HepG2 (cell line): Measurements from ENCODE around the gene LZTR1. TPM values are rescaled to one million over a fixed set of nuclear protein-coding genes. Genes with fewer than 3 reads are reported as not detected.

Experiments
- ATAC-seq: fragments of 200-7000 bp; cut with Tn5 transposase; 3 replicates; pipeline ENCODE4 v1.9.1; 2020; ENCODE audit warnings: mild to moderate bottlenecking, moderate library complexity
- BruUV-seq: library from RNA; stranded (reverse); fragments of 400-500 nt; replicated peaks from 2 replicates; lab custom pipeline; 2021; lab: Mats Ljungman, UMichigan
- CTCF ChIA-PET: fragments of 300-600 bp; formaldehyde crosslinking; extraction: SDS; loops from one replicate; lab custom pipeline; 2021; ENCODE audit warnings: low total read pairs, inconsistent platforms, low intra/inter-chr PET ratio; lab: Yijun Ruan, JAX
- POLR2A ChIA-PET: fragments of 350-600 bp; sonication (Branson Sonifier 250); formaldehyde crosslinking; loops from one replicate; lab custom pipeline; 2020; ENCODE audit warnings: antibody characterized with exemption, inconsistent platforms; lab: Yijun Ruan, JAX
- DNase-seq: peaks from one replicate; pipeline ENCODE4 v3.0.0-alpha.2; 2015; ENCODE audit warnings: low spot score
- FAIRE-seq: peaks from 3 replicates; lab custom pipeline; 2011; peaks lifted over from hg19 to GRCh38; lab: Jason Lieb, UNC
- H2AFZ ChIP-seq: one replicate; pipeline ENCODE4 v1.6.1; 2011; ENCODE audit warnings: low read length, inconsistent platforms
- H3K27ac ChIP-seq: fragments of 300-600 bp; 3 replicates; pipeline ENCODE4 v1.8.0; 2011; ENCODE audit warnings: mixed run types, mild to moderate bottlenecking, mixed read lengths, low read length, inconsistent platforms; ENCODE audit not compliant: insufficient read depth; ENCODE audit errors: extremely low read length
- H3K27me3 ChIP-seq, 2 experiments: fragments of 200-600 bp in 1 of 2; 2 replicates in 1 of 2; 3 replicates in 1 of 2; pipeline versions ENCODE4 v1.6.0 to v1.8.0; 2011; ENCODE audit warnings: low read length in 2 of 2, mild to moderate bottlenecking in 2 of 2, moderate library complexity in 2 of 2, inconsistent platforms in 1 of 2; ENCODE audit not compliant: insufficient read depth in 2 of 2, control insufficient read depth in 1 of 2
- H3K36me3 ChIP-seq, 2 experiments: fragments of 200-600 bp in 1 of 2; replicated peaks in 1 of 2; 2 replicates in 1 of 2; 3 replicates in 1 of 2; pipeline versions ENCODE4 v1.5.1 to v1.8.0; 2011; ENCODE audit warnings: low read length in 2 of 2, inconsistent platforms in 1 of 2; ENCODE audit not compliant: insufficient read depth in 2 of 2, control insufficient read depth in 1 of 2
- H3K4me1 ChIP-seq: 2 replicates; pipeline ENCODE4 v1.5.1; 2012; ENCODE audit warnings: low read length, inconsistent platforms; ENCODE audit not compliant: insufficient read depth
- H3K4me2 ChIP-seq: 2 replicates; pipeline ENCODE4 v1.6.0; 2011; ENCODE audit warnings: low read depth, low read length, inconsistent platforms
- H3K4me3 ChIP-seq, 3 experiments: fragments of 200-600 bp in 1 of 3; sonication (generic), shearing (Covaris generic) in 1 of 3; replicated peaks in 1 of 3; 2 replicates each; pipeline ENCODE4 v1.5.1; 2011 to 2016; ENCODE audit warnings: low read length in 3 of 3, inconsistent platforms in 2 of 3, low read depth in 2 of 3, mild to moderate bottlenecking in 2 of 3, control low read depth in 1 of 3, mixed read lengths in 1 of 3; ENCODE audit not compliant: insufficient read depth in 1 of 3
- H3K79me2 ChIP-seq: one replicate; pipeline ENCODE4 v1.6.1; 2011; ENCODE audit warnings: low read length, inconsistent platforms; ENCODE audit not compliant: insufficient read depth
- H3K9ac ChIP-seq: 2 replicates; pipeline ENCODE4 v1.6.0; 2011; ENCODE audit warnings: mild to moderate bottlenecking, low read depth, low read length, inconsistent platforms; ENCODE audit not compliant: insufficient read depth
- H3K9me3 ChIP-seq: 2 replicates; pipeline ENCODE4 v1.5.1; 2012; ENCODE audit warnings: mild to moderate bottlenecking, low read length
- H4K20me1 ChIP-seq: 2 replicates; pipeline ENCODE4 v1.6.0; 2011; ENCODE audit warnings: inconsistent platforms, mild to moderate bottlenecking, low read length, moderate library complexity; ENCODE audit not compliant: insufficient read depth
- FOXP1 ChIP-seq, 2 experiments: fragments of 450-650 bp in 1 of 2; IDR thresholded peaks; 2 replicates each; pipeline ENCODE4 v1.6.1; 2017 to 2018; ENCODE audit warnings: antibody characterized with exemption in 1 of 2
- GLI4 ChIP-seq: sonication (generic); formaldehyde crosslinking; IDR thresholded peaks from 2 replicates; pipeline ENCODE4 v1.5.1; 2020; ENCODE audit warnings: missing genetic modification reagents, mild to moderate bottlenecking, moderate library complexity, borderline replicate concordance
- PITX1 ChIP-seq: sonication (generic); formaldehyde crosslinking; IDR thresholded peaks from 2 replicates; pipeline ENCODE4 v1.5.1; 2020; ENCODE audit warnings: mild to moderate bottlenecking, missing genetic modification reagents
- ZNF652 ChIP-seq: IDR thresholded peaks from 2 replicates; pipeline ENCODE4 v1.6.1; 2016; ENCODE audit warnings: low read depth, borderline replicate concordance
- ZNF775 ChIP-seq: sonication (generic); formaldehyde crosslinking; IDR thresholded peaks from 2 replicates; pipeline ENCODE4 v1.4.0; 2020; ENCODE audit warnings: missing genetic modification reagents, mild to moderate bottlenecking, moderate library complexity, borderline replicate concordance
- ZSCAN20 ChIP-seq: sonication (generic); formaldehyde crosslinking; IDR thresholded peaks from 2 replicates; pipeline ENCODE4 v1.4.0; 2020; ENCODE audit warnings: missing genetic modification reagents, mild to moderate bottlenecking, borderline replicate concordance
- WGBS: methylation state at CpG from one replicate; pipeline ENCODE4 v1.1.6; 2017; ENCODE audit warnings: low lambda C conversion rate; 5-methylcytosine and 5-hydroxymethylcytosine counted together
- in situ Hi-C: cut with HindIII; loops from 2 replicates; pipeline ENCODE4 v1.10.0; 2017; ENCODE audit warnings: low pct_unique_long_range_greater_than_20kb; ENCODE audit not compliant: extremely low pct_ligation_motif_present
- intact Hi-C: fragments of 100-400 bp; cut with micrococcal nuclease; formaldehyde crosslinking; loops from one replicate; pipeline ENCODE4 v1.10.0; 2022; ENCODE audit not compliant: unreplicated experiment
- polyA plus RNA-seq, 8 experiments: library from polyadenylated mRNA; depleted of rRNA in 3 of 8; stranded (reverse) in 7 of 8; unstranded in 1 of 8; fragments of >200 nt; fragmentation: Illumina TruSeq in 4 of 8; extraction: Trizol in 4 of 8; gene quantifications; 2 replicates each; pipeline versions ENCODE4 v1.2.1 to v1.2.3, GENCODE V29; 2011 to 2016; ENCODE audit warnings: low read depth in 4 of 8, missing spikeins in 1 of 8, mixed read lengths in 1 of 8; ENCODE audit not compliant: insufficient read depth in 1 of 8
- total RNA-seq, 5 experiments: library from RNA; depleted of rRNA; stranded (reverse); fragments of >200 nt; fragmentation: Illumina TruSeq; extraction: Trizol; gene quantifications; 2 replicates each; pipeline ENCODE4 v1.2.3, GENCODE V29; 2016; ENCODE audit warnings: low read depth in 1 of 5
- TF ChIP-seq, protein P1 (sequence below): sonication (generic); formaldehyde crosslinking; IDR thresholded peaks from 2 replicates; pipeline ENCODE4 v1.5.1; 2020; ENCODE audit warnings: mild to moderate bottlenecking, missing genetic modification reagents, borderline replicate concordance
- TF ChIP-seq, protein P2 (sequence below): sonication (generic); formaldehyde crosslinking; IDR thresholded peaks from 2 replicates; pipeline ENCODE4 v1.5.1; 2020; ENCODE audit warnings: missing genetic modification reagents, mild to moderate bottlenecking, borderline replicate concordance
- TF ChIP-seq, protein P3 (sequence below): sonication (generic); formaldehyde crosslinking; IDR thresholded peaks from 2 replicates; pipeline ENCODE4 v1.4.0; 2020; ENCODE audit warnings: missing genetic modification reagents, mild to moderate bottlenecking, borderline replicate concordance
- TF ChIP-seq, protein P4 (sequence below): IDR thresholded peaks from 2 replicates; pipeline ENCODE4 v1.6.1; 2016

The LZTR1 gene
- total and polyA plus RNA-seq, 2 of the 13 experiments (the other 11 are each of a cell fraction or from before 2014, with no cell fraction given) = 21.8 to 22.4 TPM

DNA sequence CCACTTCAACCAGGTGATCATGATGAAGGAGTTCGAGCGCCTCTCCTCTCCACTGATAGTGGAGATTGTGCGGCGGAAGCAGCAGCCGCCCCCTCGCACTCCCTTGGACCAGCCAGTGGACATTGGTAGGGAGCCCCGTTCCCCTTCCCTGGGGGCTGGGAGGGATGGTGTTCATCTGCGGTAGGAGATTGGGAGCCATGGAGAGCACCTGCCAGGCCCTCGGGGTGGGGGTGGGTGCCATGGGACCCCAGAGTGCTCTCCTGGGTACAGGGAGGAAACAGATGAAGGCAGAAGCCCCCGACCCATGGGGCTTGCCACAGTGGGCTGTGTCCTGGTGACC is 12.8 kb downstream of the LZTR1 start (continued):
- TF ChIP-seq, protein P1, sequence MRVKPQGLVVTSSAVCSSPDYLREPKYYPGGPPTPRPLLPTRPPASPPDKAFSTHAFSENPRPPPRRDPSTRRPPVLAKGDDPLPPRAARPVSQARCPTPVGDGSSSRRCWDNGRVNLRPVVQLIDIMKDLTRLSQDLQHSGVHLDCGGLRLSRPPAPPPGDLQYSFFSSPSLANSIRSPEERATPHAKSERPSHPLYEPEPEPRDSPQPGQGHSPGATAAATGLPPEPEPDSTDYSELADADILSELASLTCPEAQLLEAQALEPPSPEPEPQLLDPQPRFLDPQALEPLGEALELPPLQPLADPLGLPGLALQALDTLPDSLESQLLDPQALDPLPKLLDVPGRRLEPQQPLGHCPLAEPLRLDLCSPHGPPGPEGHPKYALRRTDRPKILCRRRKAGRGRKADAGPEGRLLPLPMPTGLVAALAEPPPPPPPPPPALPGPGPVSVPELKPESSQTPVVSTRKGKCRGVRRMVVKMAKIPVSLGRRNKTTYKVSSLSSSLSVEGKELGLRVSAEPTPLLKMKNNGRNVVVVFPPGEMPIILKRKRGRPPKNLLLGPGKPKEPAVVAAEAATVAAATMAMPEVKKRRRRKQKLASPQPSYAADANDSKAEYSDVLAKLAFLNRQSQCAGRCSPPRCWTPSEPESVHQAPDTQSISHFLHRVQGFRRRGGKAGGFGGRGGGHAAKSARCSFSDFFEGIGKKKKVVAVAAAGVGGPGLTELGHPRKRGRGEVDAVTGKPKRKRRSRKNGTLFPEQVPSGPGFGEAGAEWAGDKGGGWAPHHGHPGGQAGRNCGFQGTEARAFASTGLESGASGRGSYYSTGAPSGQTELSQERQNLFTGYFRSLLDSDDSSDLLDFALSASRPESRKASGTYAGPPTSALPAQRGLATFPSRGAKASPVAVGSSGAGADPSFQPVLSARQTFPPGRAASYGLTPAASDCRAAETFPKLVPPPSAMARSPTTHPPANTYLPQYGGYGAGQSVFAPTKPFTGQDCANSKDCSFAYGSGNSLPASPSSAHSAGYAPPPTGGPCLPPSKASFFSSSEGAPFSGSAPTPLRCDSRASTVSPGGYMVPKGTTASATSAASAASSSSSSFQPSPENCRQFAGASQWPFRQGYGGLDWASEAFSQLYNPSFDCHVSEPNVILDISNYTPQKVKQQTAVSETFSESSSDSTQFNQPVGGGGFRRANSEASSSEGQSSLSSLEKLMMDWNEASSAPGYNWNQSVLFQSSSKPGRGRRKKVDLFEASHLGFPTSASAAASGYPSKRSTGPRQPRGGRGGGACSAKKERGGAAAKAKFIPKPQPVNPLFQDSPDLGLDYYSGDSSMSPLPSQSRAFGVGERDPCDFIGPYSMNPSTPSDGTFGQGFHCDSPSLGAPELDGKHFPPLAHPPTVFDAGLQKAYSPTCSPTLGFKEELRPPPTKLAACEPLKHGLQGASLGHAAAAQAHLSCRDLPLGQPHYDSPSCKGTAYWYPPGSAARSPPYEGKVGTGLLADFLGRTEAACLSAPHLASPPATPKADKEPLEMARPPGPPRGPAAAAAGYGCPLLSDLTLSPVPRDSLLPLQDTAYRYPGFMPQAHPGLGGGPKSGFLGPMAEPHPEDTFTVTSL (CRISPR knock-in tag) = no peak

DNA sequence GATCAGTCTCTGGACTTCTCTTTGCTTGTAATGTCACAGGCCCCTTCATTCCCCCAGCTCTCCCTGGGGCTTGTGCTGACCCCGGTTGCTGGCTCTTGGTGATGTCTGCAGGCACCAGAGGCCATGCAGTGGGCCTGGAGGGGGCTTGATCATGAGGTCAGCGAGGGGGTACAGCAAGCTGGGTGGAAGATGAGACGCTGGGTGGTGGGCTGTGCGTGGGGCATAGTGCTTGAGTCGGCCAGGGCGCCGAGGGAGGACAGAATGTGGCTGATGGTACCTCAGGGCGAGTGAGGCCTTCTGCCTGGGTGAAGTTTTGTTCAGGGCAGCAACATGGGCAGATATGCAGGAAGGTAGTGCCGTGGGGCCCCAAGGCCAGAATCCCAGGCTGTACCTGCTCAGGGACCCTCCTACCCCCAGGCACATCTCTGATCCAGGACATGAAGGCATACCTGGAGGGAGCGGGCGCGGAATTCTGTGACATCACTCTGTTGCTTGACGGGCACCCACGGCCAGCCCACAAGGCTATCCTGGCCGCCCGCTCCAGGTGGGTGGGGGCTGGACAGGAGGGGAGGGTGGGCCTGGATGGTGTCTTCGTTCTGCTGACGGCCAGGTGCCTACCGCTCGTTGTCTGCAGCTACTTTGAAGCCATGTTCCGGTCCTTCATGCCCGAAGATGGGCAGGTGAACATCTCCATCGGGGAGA is 13.4 kb downstream of the LZTR1 start:
- no peak for DNase-seq
- ChIA-PET CTCF (no interaction called here), POLR2A (no interaction called here)
- WGBS = 98% methylated on average over 9 of the region's 23 CpGs
- no peak overlapping the region for H2AFZ ChIP-seq
- H3K9me3 ChIP-seq = no peaks in the 10 kb centered on the region
- ATAC-seq = no peak
- H3K4me1 ChIP-seq = peaks cover 4% of the 10 kb centered on the region
- H3K79me2 ChIP-seq = peaks cover 3% of the 10 kb centered on the region
- H3K9ac ChIP-seq = no peak overlapping the region
- H3K4me2 ChIP-seq = no peak overlapping the region
- FAIRE-seq = no peak
- no peak overlapping the region for H3K4me3 ChIP-seq
- no TSS peak for BruUV-seq
- H3K27me3 ChIP-seq = no peaks in the 10 kb centered on the region
- peaks cover 9 to 49% of the 10 kb centered on the region in 2 experiments for H3K36me3 ChIP-seq
- in situ Hi-C loops = no loop called here
- no peaks in the 10 kb centered on the region for H4K20me1 ChIP-seq
- intact Hi-C loops = no loop called here
- no peak overlapping the region for H3K27ac ChIP-seq
- TF ChIP-seq FOXP1 (IDR thresholded peaks at IDR 0.05) (no peak), FOXP1 (CRISPR knock-in tag; IDR thresholded peaks at IDR 0.05) (no peak), ZNF775 (CRISPR knock-in tag) (no peak), ZNF652 (CRISPR knock-in tag) (no peak), ZSCAN20 (CRISPR knock-in tag) (no peak), PITX1 (CRISPR knock-in tag) (no peak), GLI4 (no peak)
- TF ChIP-seq, protein P2, sequence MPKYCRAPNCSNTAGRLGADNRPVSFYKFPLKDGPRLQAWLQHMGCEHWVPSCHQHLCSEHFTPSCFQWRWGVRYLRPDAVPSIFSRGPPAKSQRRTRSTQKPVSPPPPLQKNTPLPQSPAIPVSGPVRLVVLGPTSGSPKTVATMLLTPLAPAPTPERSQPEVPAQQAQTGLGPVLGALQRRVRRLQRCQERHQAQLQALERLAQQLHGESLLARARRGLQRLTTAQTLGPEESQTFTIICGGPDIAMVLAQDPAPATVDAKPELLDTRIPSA (CRISPR knock-in tag) = no peak
- TF ChIP-seq, protein P3, sequence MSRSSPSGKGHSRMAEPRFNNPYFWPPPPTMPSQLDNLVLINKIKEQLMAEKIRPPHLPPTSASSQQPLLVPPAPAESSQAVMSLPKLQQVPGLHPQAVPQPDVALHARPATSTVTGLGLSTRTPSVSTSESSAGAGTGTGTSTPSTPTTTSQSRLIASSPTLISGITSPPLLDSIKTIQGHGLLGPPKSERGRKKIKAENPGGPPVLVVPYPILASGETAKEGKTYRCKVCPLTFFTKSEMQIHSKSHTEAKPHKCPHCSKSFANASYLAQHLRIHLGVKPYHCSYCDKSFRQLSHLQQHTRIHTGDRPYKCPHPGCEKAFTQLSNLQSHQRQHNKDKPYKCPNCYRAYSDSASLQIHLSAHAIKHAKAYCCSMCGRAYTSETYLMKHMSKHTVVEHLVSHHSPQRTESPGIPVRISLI = no peak
- TF ChIP-seq, protein P4, sequence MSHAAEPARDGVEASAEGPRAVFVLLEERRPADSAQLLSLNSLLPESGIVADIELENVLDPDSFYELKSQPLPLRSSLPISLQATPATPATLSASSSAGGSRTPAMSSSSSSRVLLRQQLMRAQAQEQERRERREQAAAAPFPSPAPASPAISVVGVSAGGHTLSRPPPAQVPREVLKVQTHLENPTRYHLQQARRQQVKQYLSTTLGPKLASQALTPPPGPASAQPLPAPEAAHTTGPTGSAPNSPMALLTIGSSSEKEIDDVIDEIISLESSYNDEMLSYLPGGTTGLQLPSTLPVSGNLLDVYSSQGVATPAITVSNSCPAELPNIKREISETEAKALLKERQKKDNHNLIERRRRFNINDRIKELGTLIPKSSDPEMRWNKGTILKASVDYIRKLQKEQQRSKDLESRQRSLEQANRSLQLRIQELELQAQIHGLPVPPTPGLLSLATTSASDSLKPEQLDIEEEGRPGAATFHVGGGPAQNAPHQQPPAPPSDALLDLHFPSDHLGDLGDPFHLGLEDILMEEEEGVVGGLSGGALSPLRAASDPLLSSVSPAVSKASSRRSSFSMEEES (CRISPR knock-in tag) = no peak
